Gastroesophageal sphincter (tissue), 3 donors: ENCODE results near the gene ELOF1.

Experiments used
- CTCF ChIP-seq, 4 experiments: fragments of 200-600 bp in 2 of 4; fragments of 450-650 bp in 2 of 4; sonication (generic) in 1 of 4; IDR thresholded peaks; one replicate each; pipeline ENCODE4 v1.5.1; 2017 to 2019; ENCODE audit warnings: antibody characterized with exemption in 4 of 4, mild to moderate bottlenecking in 2 of 4, moderate library complexity in 2 of 4
- POLR2A ChIP-seq, 2 donors: fragments of 450-650 bp; IDR thresholded peaks; one replicate each; pipeline ENCODE4 v1.6.1; 2017; ENCODE audit warnings: antibody characterized with exemption in 2 of 2, mild to moderate bottlenecking in 2 of 2, moderate library complexity in 1 of 2

GRCh38 chr19:11550265-11550664, 8.8 kb downstream of the ELOF1 start:
- no peak for TF ChIP-seq CTCF (IDR thresholded peaks at IDR 0.05)
- TF ChIP-seq POLR2A (IDR thresholded peaks at IDR 0.05), result no peak
